NT2/D1 (cell line): ENCODE data around the gene FCMR.

Source experiments
- SUZ12 ChIP-seq: IDR thresholded peaks from 2 replicates; pipeline ENCODE4 v1.6.1; 2011; ENCODE audit not compliant: insufficient read length, insufficient read depth; ENCODE audit errors: extremely low read depth
- YY1 ChIP-seq: IDR thresholded peaks from 2 replicates; pipeline ENCODE4 v1.6.1; 2011; ENCODE audit not compliant: insufficient read length, insufficient read depth
- ZNF274 ChIP-seq: IDR thresholded peaks from 2 replicates; pipeline ENCODE4 v1.6.1; 2011; ENCODE audit warnings: mild to moderate bottlenecking, low read depth, low read length

DNA sequence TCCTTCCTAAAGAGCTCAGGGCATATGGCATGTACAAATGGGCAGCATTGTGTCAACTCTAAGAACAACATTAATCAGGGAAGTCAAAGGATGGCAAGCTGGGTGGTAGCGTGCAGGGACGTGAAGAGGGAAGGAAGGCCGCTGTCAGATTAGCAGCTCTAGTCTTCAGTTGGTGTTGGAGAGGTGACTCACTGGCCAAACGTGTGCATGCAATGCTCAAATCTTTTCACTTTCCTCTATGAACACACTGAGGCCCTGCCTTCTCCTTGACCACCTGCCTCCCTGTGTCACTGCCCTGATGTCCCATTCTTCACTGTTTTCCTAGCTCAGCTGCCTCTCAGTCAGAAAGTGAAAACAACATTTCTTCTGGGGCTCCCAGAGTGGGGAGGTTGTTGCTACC lies 30.4 kb upstream of the FCMR start:
- TF ChIP-seq SUZ12 (no peak), YY1 (no peak), ZNF274 (no peak)
